AG09319 (cell line): ENCODE results near the gene CRACDL.

Experiments
- DNase-seq: peaks from one replicate; pipeline ENCODE4 v3.0.0-alpha.2; 2010; ENCODE audit warnings: low read depth; ENCODE audit errors: extremely low read depth
- TF ChIP-seq, protein P1 (sequence below): IDR thresholded peaks from 2 replicates; pipeline ENCODE4 v1.5.1; 2011; ENCODE audit warnings: low read depth, mild to moderate bottlenecking, inconsistent platforms, low read length, moderate library complexity

CRACDL gene

GRCh38 chr2:98849113-98849512 lies 86.9 kb downstream of the CRACDL start:
- DNase-seq = no peak
- TF ChIP-seq, protein P1, sequence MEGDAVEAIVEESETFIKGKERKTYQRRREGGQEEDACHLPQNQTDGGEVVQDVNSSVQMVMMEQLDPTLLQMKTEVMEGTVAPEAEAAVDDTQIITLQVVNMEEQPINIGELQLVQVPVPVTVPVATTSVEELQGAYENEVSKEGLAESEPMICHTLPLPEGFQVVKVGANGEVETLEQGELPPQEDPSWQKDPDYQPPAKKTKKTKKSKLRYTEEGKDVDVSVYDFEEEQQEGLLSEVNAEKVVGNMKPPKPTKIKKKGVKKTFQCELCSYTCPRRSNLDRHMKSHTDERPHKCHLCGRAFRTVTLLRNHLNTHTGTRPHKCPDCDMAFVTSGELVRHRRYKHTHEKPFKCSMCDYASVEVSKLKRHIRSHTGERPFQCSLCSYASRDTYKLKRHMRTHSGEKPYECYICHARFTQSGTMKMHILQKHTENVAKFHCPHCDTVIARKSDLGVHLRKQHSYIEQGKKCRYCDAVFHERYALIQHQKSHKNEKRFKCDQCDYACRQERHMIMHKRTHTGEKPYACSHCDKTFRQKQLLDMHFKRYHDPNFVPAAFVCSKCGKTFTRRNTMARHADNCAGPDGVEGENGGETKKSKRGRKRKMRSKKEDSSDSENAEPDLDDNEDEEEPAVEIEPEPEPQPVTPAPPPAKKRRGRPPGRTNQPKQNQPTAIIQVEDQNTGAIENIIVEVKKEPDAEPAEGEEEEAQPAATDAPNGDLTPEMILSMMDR = no peak

DNA sequence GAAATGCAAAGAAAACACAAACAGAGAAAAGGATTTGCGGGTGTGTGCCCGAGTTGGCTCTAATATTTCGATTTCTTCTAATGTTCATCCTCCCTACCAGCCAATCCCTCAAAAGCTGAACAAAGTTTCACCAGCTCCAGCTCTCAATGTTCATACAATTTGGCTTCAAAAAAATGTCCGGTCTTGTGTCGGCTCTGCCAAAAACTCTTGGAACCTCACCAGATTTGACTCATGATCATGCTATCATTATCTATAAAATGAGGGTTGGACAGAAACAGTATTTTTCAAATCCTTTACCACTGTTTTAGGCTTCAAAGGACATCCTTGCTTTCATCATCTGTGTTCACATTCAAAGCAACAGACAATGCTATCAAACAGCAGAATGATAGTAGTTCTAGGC lies 88.2 kb downstream of the CRACDL start:
- TF ChIP-seq, protein P1 = no peak
- no peak for DNase-seq

DNA sequence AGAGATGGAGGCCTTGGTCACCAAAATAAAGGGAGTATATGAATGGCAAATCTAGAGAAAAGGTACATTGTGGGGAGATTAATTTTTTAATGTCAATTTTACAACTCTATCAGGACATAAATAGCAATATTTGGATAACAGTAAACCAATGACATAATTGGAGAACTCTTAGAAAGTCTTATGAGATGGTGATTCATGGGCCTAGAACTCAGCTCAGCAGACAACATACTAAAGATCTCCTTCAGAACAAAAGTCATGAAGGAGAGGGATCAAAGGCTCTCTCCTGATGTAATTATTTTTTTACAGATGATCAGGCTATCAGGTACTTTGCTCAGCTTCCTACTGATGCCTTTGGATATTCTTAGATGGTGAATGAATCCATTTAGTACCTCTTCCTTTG lies 90.0 kb downstream of the CRACDL start:
- no peak for DNase-seq
- TF ChIP-seq, protein P1 = no peak

DNA sequence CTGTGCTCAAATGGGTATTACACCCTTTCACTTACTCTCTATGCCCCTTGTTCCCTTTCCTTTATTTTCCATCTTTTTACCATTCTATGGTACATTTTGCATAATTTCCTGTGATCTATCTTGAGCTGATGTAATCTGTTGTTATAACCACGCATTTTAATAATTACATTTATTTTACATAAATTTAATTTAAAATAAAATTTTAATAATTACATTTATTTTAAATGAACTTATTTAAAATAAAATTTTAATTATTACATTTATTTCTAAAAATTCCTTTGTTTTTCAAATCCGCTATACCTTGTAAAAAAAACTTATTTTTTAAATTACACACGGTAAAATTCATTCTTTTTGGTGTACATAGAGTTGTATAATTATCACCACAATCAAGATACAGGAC lies 93.9 kb downstream of the CRACDL start:
- TF ChIP-seq, protein P1 = no peak
- DNase-seq = no peak

GRCh38 chr2:98839292-98839691 lies 96.7 kb downstream of the CRACDL start:
- DNase-seq = no peak
- TF ChIP-seq, protein P1 = no peak

DNA sequence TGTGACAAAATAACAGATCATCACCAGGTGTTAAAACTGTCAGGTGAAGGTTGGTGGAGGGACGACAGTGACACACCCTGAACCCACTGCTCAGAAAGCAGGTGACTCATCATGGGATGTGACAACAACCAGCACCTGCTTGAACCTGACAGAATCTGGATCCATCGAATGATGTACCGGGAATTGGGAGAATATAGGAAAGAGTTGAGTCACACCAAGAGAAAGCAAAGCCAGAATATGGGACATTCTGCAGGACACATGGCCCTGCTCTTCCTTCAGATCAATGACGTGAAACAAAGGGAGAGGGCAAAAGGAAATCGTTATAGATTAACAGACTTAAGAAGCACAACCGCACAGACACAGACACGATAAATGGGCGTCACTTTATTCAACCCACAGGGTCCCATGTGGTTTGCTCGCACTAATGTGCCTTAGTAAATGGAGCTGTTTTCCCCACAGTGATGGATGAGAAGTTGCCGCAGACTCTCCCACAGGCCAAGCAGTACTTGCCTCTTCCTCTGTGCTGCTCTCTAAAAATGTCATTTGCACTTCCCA lies 100.1 kb downstream of the CRACDL start:
- TF ChIP-seq, protein P1 = no peak

DNA sequence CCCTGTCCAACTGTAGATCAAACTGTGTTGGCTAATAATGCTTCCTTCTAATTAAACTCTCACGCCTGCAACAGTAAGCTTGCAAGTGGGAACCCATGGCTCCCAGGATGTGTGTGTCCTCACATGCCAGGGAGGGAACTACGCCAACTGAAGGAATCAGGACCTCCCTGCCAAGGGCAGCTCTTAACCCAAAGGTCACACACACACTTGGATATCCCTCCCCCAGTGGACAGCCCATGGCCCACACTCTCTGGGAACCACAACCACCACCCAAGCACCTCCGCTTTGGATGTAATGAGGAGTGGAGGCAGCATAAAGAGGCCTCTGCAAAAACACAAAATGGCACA lies 102.1 kb downstream of the CRACDL start:
- no peak for DNase-seq

More for the DNA sequence above, 100.1 kb downstream of the CRACDL start:
- no peak for DNase-seq

More for the DNA sequence above, 102.1 kb downstream of the CRACDL start:
- TF ChIP-seq, protein P1 = no peak
